Hepatocyte (in vitro differentiated cells): ENCODE data around the gene MCEE.

Source experiments
- CTCF ChIP-seq: fragments of 200-600 bp; sonication (generic); IDR thresholded peaks from 2 replicates; pipeline ENCODE4 v1.5.1; 2016; ENCODE audit warnings: antibody characterized with exemption, mild to moderate bottlenecking; ENCODE audit not compliant: poor library complexity
- EZH2 ChIP-seq: fragments of 200-600 bp; sonication (generic); IDR thresholded peaks from 2 replicates; pipeline ENCODE4 v1.6.1; 2016; ENCODE audit warnings: antibody characterized with exemption, mild to moderate bottlenecking, borderline replicate concordance
- EZH2phosphoT487 ChIP-seq: fragments of 200-600 bp; sonication (generic); IDR thresholded peaks from one replicate; pipeline ENCODE4 v1.6.1; 2018; ENCODE audit warnings: antibody characterized with exemption, mild to moderate bottlenecking, low read depth, moderate library complexity; ENCODE audit not compliant: unreplicated experiment, severe bottlenecking

- TF ChIP-seq CTCF (no peak), EZH2phosphoT487 (no peak), EZH2 (no peak)
Measured at GRCh38 chr2:71072492-71072891, 57.5 kb downstream of the MCEE start.
